Testis (tissue), 2 donors: ENCODE measurements around the gene GABRB3.

ENCODE experiments used
- POLR2A ChIP-seq: fragments of 450-650 bp; IDR thresholded peaks from one replicate; pipeline ENCODE4 v1.6.1; 2017; ENCODE audit warnings: antibody characterized with exemption, mild to moderate bottlenecking, moderate library complexity
- TF ChIP-seq, protein P1 (sequence below), 3 experiments: fragments of 450-650 bp in 2 of 3; fragments of 200-600 bp in 1 of 3; sonication (generic) in 1 of 3; IDR thresholded peaks; one replicate each; pipeline ENCODE4 v1.5.1; 2016 to 2019; ENCODE audit warnings: antibody characterized with exemption in 3 of 3, mild to moderate bottlenecking in 2 of 3, moderate library complexity in 1 of 3

- TF ChIP-seq, protein P1, sequence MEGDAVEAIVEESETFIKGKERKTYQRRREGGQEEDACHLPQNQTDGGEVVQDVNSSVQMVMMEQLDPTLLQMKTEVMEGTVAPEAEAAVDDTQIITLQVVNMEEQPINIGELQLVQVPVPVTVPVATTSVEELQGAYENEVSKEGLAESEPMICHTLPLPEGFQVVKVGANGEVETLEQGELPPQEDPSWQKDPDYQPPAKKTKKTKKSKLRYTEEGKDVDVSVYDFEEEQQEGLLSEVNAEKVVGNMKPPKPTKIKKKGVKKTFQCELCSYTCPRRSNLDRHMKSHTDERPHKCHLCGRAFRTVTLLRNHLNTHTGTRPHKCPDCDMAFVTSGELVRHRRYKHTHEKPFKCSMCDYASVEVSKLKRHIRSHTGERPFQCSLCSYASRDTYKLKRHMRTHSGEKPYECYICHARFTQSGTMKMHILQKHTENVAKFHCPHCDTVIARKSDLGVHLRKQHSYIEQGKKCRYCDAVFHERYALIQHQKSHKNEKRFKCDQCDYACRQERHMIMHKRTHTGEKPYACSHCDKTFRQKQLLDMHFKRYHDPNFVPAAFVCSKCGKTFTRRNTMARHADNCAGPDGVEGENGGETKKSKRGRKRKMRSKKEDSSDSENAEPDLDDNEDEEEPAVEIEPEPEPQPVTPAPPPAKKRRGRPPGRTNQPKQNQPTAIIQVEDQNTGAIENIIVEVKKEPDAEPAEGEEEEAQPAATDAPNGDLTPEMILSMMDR (IDR thresholded peaks at IDR 0.05) = no peak
- no peak for TF ChIP-seq POLR2A
Measured at GRCh38 chr15:26690778-26691177, 82.1 kb downstream of the GABRB3 start.
